Measurements from ENCODE around the gene CRYBG2. TPM values are rescaled to one million over a fixed set of nuclear protein-coding genes. Genes with fewer than 3 reads are reported as not detected.
A peak's percentile ranks its signal among the peaks of the same experiment; 100 is the strongest.

CRYBG2 gene
- total and polyA plus RNA-seq, 4 donors = 0.37 to 7.7 (median 2.7) TPM

GRCh38 chr1:26359981-26360806 lies 6.3 kb upstream of the CRYBG2 start:
- 3% methylated on average over 64 to 67 of the region's 67 CpGs for WGBS, 2 donors
- Histone ChIP-seq H3K27ac (ENCODE audit: low read depth in 1 of 2, low read length in 1 of 2) (no peak overlapping the region), H3K27me3 (ENCODE audit: control insufficient read depth in 3 of 3, insufficient read depth in 3 of 3, low read length in 2 of 3) (peaks cover 11 to 38% (median 28%) of the 10 kb centered on the region in 3 donors), H3K9me3 (ENCODE audit: control insufficient read depth in 4 of 4, insufficient read depth in 3 of 4, low read length in 3 of 4) (no peaks in the 10 kb centered on the region), H3K36me3 (ENCODE audit: control insufficient read depth in 4 of 4, insufficient read depth in 4 of 4, low read length in 4 of 4) (no peaks in the 10 kb centered on the region), H3K9ac (ENCODE audit: insufficient read depth in 1 of 2, low read length in 2 of 2) (peak overlapping the region in 1 of 2 donors; percentile 20), H3K4me1 (ENCODE audit: control insufficient read depth in 5 of 5, insufficient read depth in 5 of 5, low read length in 5 of 5) (peaks cover 0 to 6% (median 0%) of the 10 kb centered on the region in 5 donors), H3K4me3 (no peak overlapping the region)
- TF ChIP-seq, protein P1, sequence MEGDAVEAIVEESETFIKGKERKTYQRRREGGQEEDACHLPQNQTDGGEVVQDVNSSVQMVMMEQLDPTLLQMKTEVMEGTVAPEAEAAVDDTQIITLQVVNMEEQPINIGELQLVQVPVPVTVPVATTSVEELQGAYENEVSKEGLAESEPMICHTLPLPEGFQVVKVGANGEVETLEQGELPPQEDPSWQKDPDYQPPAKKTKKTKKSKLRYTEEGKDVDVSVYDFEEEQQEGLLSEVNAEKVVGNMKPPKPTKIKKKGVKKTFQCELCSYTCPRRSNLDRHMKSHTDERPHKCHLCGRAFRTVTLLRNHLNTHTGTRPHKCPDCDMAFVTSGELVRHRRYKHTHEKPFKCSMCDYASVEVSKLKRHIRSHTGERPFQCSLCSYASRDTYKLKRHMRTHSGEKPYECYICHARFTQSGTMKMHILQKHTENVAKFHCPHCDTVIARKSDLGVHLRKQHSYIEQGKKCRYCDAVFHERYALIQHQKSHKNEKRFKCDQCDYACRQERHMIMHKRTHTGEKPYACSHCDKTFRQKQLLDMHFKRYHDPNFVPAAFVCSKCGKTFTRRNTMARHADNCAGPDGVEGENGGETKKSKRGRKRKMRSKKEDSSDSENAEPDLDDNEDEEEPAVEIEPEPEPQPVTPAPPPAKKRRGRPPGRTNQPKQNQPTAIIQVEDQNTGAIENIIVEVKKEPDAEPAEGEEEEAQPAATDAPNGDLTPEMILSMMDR (IDR thresholded peaks at IDR 0.05; ENCODE audit: control extremely low read depth, extremely low read depth) = no peak
- ATAC-seq (ENCODE audit: insufficient read depth, low FRiP score) = no peak
- DNase-seq = no peak

GRCh38 chr1:26358411-26359384 lies 4.8 kb upstream of the CRYBG2 start:
- Histone ChIP-seq H3K9me3 (ENCODE audit: control insufficient read depth in 4 of 4, insufficient read depth in 3 of 4, low read length in 3 of 4) (no peaks in the 10 kb centered on the region), H3K4me1 (ENCODE audit: control insufficient read depth in 5 of 5, insufficient read depth in 5 of 5, low read length in 5 of 5) (peaks cover 0 to 6% (median 0%) of the 10 kb centered on the region in 5 donors), H3K36me3 (ENCODE audit: control insufficient read depth in 4 of 4, insufficient read depth in 4 of 4, low read length in 4 of 4) (no peaks in the 10 kb centered on the region), H3K4me3 (no peak overlapping the region), H3K9ac (ENCODE audit: insufficient read depth in 1 of 2, low read length in 2 of 2) (no peak overlapping the region), H3K27ac (ENCODE audit: low read depth in 1 of 2, low read length in 1 of 2) (no peak overlapping the region), H3K27me3 (ENCODE audit: control insufficient read depth in 3 of 3, insufficient read depth in 3 of 3, low read length in 2 of 3) (peaks cover 11 to 38% (median 28%) of the 10 kb centered on the region in 3 donors)
- ATAC-seq (ENCODE audit: insufficient read depth, low FRiP score) = no peak
- WGBS, 2 donors = 53 to 64% methylated on average over 15 of the region's 15 CpGs
- TF ChIP-seq, protein P1 (IDR thresholded peaks at IDR 0.05; ENCODE audit: control extremely low read depth, extremely low read depth) = no peak
- no peak for DNase-seq

- Histone ChIP-seq H3K36me3 (ENCODE audit: control insufficient read depth in 4 of 4, insufficient read depth in 4 of 4, low read length in 4 of 4) (no peaks in the 10 kb centered on the region), H3K27me3 (ENCODE audit: control insufficient read depth in 3 of 3, insufficient read depth in 3 of 3, low read length in 2 of 3) (peaks cover 8 to 35% (median 24%) of the 10 kb centered on the region in 3 donors), H3K9me3 (ENCODE audit: control insufficient read depth in 4 of 4, insufficient read depth in 3 of 4, low read length in 3 of 4) (no peaks in the 10 kb centered on the region), H3K9ac (ENCODE audit: insufficient read depth in 1 of 2, low read length in 2 of 2) (no peak overlapping the region), H3K4me1 (ENCODE audit: control insufficient read depth in 5 of 5, insufficient read depth in 5 of 5, low read length in 5 of 5) (peaks cover 0 to 6% (median 2%) of the 10 kb centered on the region in 5 donors), H3K4me3 (no peak overlapping the region), H3K27ac (ENCODE audit: low read depth in 1 of 2, low read length in 1 of 2) (no peak overlapping the region)
- TF ChIP-seq, protein P1 (IDR thresholded peaks at IDR 0.05; ENCODE audit: control extremely low read depth, extremely low read depth) = no peak
- WGBS, 2 donors = 76 to 92% methylated on average over 10 of the region's 10 CpGs
- DNase-seq = no peak
- ATAC-seq (ENCODE audit: insufficient read depth, low FRiP score) = no peak
Measured at GRCh38 chr1:26357121-26357602, 3.2 kb upstream of the CRYBG2 start.

Measured in lung (tissue), 12 donors.